HepG2 (cell line): ENCODE data around the gene GJB6. TPM values are rescaled to one million over a fixed set of nuclear protein-coding genes. Genes with fewer than 3 reads are reported as not detected.

Experiments
- ATAC-seq: fragments of 200-7000 bp; cut with Tn5 transposase; 3 replicates; pipeline ENCODE4 v1.9.1; 2020; ENCODE audit warnings: mild to moderate bottlenecking, moderate library complexity
- BruUV-seq: library from RNA; stranded (reverse); fragments of 400-500 nt; replicated peaks from 2 replicates; lab custom pipeline; 2021; lab: Mats Ljungman, UMichigan
- CTCF ChIA-PET: fragments of 300-600 bp; formaldehyde crosslinking; extraction: SDS; loops from one replicate; lab custom pipeline; 2021; ENCODE audit warnings: low total read pairs, inconsistent platforms, low intra/inter-chr PET ratio; lab: Yijun Ruan, JAX
- POLR2A ChIA-PET: fragments of 350-600 bp; sonication (Branson Sonifier 250); formaldehyde crosslinking; loops from one replicate; lab custom pipeline; 2020; ENCODE audit warnings: antibody characterized with exemption, inconsistent platforms; lab: Yijun Ruan, JAX
- DNase-seq: peaks from one replicate; pipeline ENCODE4 v3.0.0-alpha.2; 2015; ENCODE audit warnings: low spot score
- FAIRE-seq: peaks from 3 replicates; lab custom pipeline; 2011; peaks lifted over from hg19 to GRCh38; lab: Jason Lieb, UNC
- H2AFZ ChIP-seq: one replicate; pipeline ENCODE4 v1.6.1; 2011; ENCODE audit warnings: low read length, inconsistent platforms
- H3K27ac ChIP-seq: fragments of 300-600 bp; 3 replicates; pipeline ENCODE4 v1.8.0; 2011; ENCODE audit warnings: mixed run types, mild to moderate bottlenecking, mixed read lengths, low read length, inconsistent platforms; ENCODE audit not compliant: insufficient read depth; ENCODE audit errors: extremely low read length
- H3K27me3 ChIP-seq, 2 experiments: fragments of 200-600 bp in 1 of 2; 2 replicates in 1 of 2; 3 replicates in 1 of 2; pipeline versions ENCODE4 v1.6.0 to v1.8.0; 2011; ENCODE audit warnings: low read length in 2 of 2, mild to moderate bottlenecking in 2 of 2, moderate library complexity in 2 of 2, inconsistent platforms in 1 of 2; ENCODE audit not compliant: insufficient read depth in 2 of 2, control insufficient read depth in 1 of 2
- H3K36me3 ChIP-seq, 2 experiments: fragments of 200-600 bp in 1 of 2; replicated peaks in 1 of 2; 2 replicates in 1 of 2; 3 replicates in 1 of 2; pipeline versions ENCODE4 v1.5.1 to v1.8.0; 2011; ENCODE audit warnings: low read length in 2 of 2, inconsistent platforms in 1 of 2; ENCODE audit not compliant: insufficient read depth in 2 of 2, control insufficient read depth in 1 of 2
- H3K4me1 ChIP-seq: 2 replicates; pipeline ENCODE4 v1.5.1; 2012; ENCODE audit warnings: low read length, inconsistent platforms; ENCODE audit not compliant: insufficient read depth
- H3K4me2 ChIP-seq: 2 replicates; pipeline ENCODE4 v1.6.0; 2011; ENCODE audit warnings: low read depth, low read length, inconsistent platforms
- H3K4me3 ChIP-seq, 3 experiments: fragments of 200-600 bp in 1 of 3; sonication (generic), shearing (Covaris generic) in 1 of 3; replicated peaks in 1 of 3; 2 replicates each; pipeline ENCODE4 v1.5.1; 2011 to 2016; ENCODE audit warnings: low read length in 3 of 3, inconsistent platforms in 2 of 3, low read depth in 2 of 3, mild to moderate bottlenecking in 2 of 3, control low read depth in 1 of 3, mixed read lengths in 1 of 3; ENCODE audit not compliant: insufficient read depth in 1 of 3
- H3K79me2 ChIP-seq: one replicate; pipeline ENCODE4 v1.6.1; 2011; ENCODE audit warnings: low read length, inconsistent platforms; ENCODE audit not compliant: insufficient read depth
- H3K9ac ChIP-seq: 2 replicates; pipeline ENCODE4 v1.6.0; 2011; ENCODE audit warnings: mild to moderate bottlenecking, low read depth, low read length, inconsistent platforms; ENCODE audit not compliant: insufficient read depth
- H3K9me3 ChIP-seq: 2 replicates; pipeline ENCODE4 v1.5.1; 2012; ENCODE audit warnings: mild to moderate bottlenecking, low read length
- H4K20me1 ChIP-seq: 2 replicates; pipeline ENCODE4 v1.6.0; 2011; ENCODE audit warnings: inconsistent platforms, mild to moderate bottlenecking, low read length, moderate library complexity; ENCODE audit not compliant: insufficient read depth
- EHMT2 ChIP-seq: fragments of 200-600 bp; sonication (generic); IDR thresholded peaks from 2 replicates; pipeline ENCODE4 v1.7.0; 2017; ENCODE audit warnings: antibody characterized with exemption, low read depth, low read length, borderline replicate concordance
- GZF1 ChIP-seq: sonication (generic); formaldehyde crosslinking; IDR thresholded peaks from 2 replicates; pipeline ENCODE4 v1.5.1; 2020; ENCODE audit warnings: mild to moderate bottlenecking, missing genetic modification reagents
- HINFP ChIP-seq: sonication (generic); formaldehyde crosslinking; IDR thresholded peaks from 2 replicates; pipeline ENCODE4 v1.4.0; 2020; ENCODE audit warnings: low read depth, mild to moderate bottlenecking, missing genetic modification reagents
- HIVEP1 ChIP-seq: sonication (generic); formaldehyde crosslinking; IDR thresholded peaks from 2 replicates; pipeline ENCODE4 v1.4.0; 2020; ENCODE audit warnings: mild to moderate bottlenecking, missing genetic modification reagents
- KAT8 ChIP-seq: IDR thresholded peaks from 2 replicates; pipeline ENCODE4 v1.6.1; 2016; ENCODE audit warnings: missing genetic modification reagents, missing compliant biosample characterization
- REXO4 ChIP-seq: sonication (generic); formaldehyde crosslinking; IDR thresholded peaks from 2 replicates; pipeline ENCODE4 v1.8.0; 2022; ENCODE audit warnings: missing genetic modification reagents, mild to moderate bottlenecking, borderline replicate concordance
- SIN3A ChIP-seq: IDR thresholded peaks from 2 replicates; pipeline ENCODE4 v1.6.1; 2011; ENCODE audit warnings: low read depth, mild to moderate bottlenecking, control low read depth, low read length, borderline replicate concordance
- TCF12 ChIP-seq, 2 experiments: fragments of 450-650 bp in 1 of 2; sonication (generic) in 1 of 2; formaldehyde crosslinking in 1 of 2; IDR thresholded peaks; 2 replicates each; pipeline versions ENCODE4 v1.6.1 to v1.8.0; 2017 to 2022; ENCODE audit warnings: antibody characterized with exemption in 1 of 2, mild to moderate bottlenecking in 1 of 2, missing genetic modification reagents in 1 of 2, moderate library complexity in 1 of 2
- ZNF121 ChIP-seq: sonication (generic); formaldehyde crosslinking; IDR thresholded peaks from 2 replicates; pipeline ENCODE4 v1.5.0; 2020; ENCODE audit warnings: mild to moderate bottlenecking, missing genetic modification reagents
- ZNF547 ChIP-seq: sonication (generic); formaldehyde crosslinking; IDR thresholded peaks from 2 replicates; pipeline ENCODE4 v1.5.1; 2020; ENCODE audit warnings: mild to moderate bottlenecking, missing genetic modification reagents
- ZNF552 ChIP-seq: sonication (generic); formaldehyde crosslinking; IDR thresholded peaks from 2 replicates; pipeline ENCODE4 v1.9.0; 2022; ENCODE audit warnings: missing genetic modification reagents, mild to moderate bottlenecking, borderline replicate concordance
- ZSCAN12 ChIP-seq: sonication (generic); formaldehyde crosslinking; IDR thresholded peaks from 2 replicates; pipeline ENCODE4 v1.9.0; 2021; ENCODE audit warnings: mild to moderate bottlenecking, missing genetic modification reagents
- ZSCAN22 ChIP-seq: sonication (generic); formaldehyde crosslinking; IDR thresholded peaks from 2 replicates; pipeline ENCODE4 v1.4.0; 2020; ENCODE audit warnings: mild to moderate bottlenecking, missing genetic modification reagents
- WGBS: methylation state at CpG from one replicate; pipeline ENCODE4 v1.1.6; 2017; ENCODE audit warnings: low lambda C conversion rate; 5-methylcytosine and 5-hydroxymethylcytosine counted together
- in situ Hi-C: cut with HindIII; loops from 2 replicates; pipeline ENCODE4 v1.10.0; 2017; ENCODE audit warnings: low pct_unique_long_range_greater_than_20kb; ENCODE audit not compliant: extremely low pct_ligation_motif_present
- intact Hi-C: fragments of 100-400 bp; cut with micrococcal nuclease; formaldehyde crosslinking; loops from one replicate; pipeline ENCODE4 v1.10.0; 2022; ENCODE audit not compliant: unreplicated experiment
- polyA plus RNA-seq, 8 experiments: library from polyadenylated mRNA; depleted of rRNA in 3 of 8; stranded (reverse) in 7 of 8; unstranded in 1 of 8; fragments of >200 nt; fragmentation: Illumina TruSeq in 4 of 8; extraction: Trizol in 4 of 8; gene quantifications; 2 replicates each; pipeline versions ENCODE4 v1.2.1 to v1.2.3, GENCODE V29; 2011 to 2016; ENCODE audit warnings: low read depth in 4 of 8, missing spikeins in 1 of 8, mixed read lengths in 1 of 8; ENCODE audit not compliant: insufficient read depth in 1 of 8
- total RNA-seq, 5 experiments: library from RNA; depleted of rRNA; stranded (reverse); fragments of >200 nt; fragmentation: Illumina TruSeq; extraction: Trizol; gene quantifications; 2 replicates each; pipeline ENCODE4 v1.2.3, GENCODE V29; 2016; ENCODE audit warnings: low read depth in 1 of 5
- TF ChIP-seq, protein P1 (sequence below): sonication (generic); formaldehyde crosslinking; IDR thresholded peaks from 2 replicates; pipeline ENCODE4 v1.5.1; 2020; ENCODE audit warnings: mild to moderate bottlenecking, missing genetic modification reagents, borderline replicate concordance

GJB6 gene
- total and polyA plus RNA-seq, 2 of the 13 experiments (the other 11 are each of a cell fraction or from before 2014, with no cell fraction given), result not detected

- TF ChIP-seq, protein P1, sequence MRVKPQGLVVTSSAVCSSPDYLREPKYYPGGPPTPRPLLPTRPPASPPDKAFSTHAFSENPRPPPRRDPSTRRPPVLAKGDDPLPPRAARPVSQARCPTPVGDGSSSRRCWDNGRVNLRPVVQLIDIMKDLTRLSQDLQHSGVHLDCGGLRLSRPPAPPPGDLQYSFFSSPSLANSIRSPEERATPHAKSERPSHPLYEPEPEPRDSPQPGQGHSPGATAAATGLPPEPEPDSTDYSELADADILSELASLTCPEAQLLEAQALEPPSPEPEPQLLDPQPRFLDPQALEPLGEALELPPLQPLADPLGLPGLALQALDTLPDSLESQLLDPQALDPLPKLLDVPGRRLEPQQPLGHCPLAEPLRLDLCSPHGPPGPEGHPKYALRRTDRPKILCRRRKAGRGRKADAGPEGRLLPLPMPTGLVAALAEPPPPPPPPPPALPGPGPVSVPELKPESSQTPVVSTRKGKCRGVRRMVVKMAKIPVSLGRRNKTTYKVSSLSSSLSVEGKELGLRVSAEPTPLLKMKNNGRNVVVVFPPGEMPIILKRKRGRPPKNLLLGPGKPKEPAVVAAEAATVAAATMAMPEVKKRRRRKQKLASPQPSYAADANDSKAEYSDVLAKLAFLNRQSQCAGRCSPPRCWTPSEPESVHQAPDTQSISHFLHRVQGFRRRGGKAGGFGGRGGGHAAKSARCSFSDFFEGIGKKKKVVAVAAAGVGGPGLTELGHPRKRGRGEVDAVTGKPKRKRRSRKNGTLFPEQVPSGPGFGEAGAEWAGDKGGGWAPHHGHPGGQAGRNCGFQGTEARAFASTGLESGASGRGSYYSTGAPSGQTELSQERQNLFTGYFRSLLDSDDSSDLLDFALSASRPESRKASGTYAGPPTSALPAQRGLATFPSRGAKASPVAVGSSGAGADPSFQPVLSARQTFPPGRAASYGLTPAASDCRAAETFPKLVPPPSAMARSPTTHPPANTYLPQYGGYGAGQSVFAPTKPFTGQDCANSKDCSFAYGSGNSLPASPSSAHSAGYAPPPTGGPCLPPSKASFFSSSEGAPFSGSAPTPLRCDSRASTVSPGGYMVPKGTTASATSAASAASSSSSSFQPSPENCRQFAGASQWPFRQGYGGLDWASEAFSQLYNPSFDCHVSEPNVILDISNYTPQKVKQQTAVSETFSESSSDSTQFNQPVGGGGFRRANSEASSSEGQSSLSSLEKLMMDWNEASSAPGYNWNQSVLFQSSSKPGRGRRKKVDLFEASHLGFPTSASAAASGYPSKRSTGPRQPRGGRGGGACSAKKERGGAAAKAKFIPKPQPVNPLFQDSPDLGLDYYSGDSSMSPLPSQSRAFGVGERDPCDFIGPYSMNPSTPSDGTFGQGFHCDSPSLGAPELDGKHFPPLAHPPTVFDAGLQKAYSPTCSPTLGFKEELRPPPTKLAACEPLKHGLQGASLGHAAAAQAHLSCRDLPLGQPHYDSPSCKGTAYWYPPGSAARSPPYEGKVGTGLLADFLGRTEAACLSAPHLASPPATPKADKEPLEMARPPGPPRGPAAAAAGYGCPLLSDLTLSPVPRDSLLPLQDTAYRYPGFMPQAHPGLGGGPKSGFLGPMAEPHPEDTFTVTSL (CRISPR knock-in tag), result no peak
Measured at GRCh38 chr13:20258208-20258962, 26.3 kb upstream of the GJB6 start (continued).

DNA sequence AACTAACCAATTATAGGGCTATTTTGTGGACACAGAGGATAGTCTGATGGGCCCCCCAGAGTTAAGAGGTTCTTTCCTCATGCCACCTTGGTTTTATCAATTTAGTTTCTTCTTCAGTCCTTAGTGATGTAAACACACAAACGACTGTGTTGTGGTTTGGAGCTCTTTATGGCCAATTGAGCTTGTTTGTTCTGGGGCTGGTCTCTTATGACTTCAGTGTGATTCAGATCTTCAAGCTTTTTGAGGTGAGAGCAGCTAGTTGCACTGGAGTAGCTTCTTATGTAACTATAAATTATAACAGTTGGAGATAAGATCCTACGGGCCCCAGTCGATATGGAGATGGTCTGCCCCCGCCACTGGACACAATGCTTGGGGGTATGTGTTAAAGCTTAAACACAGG lies 22.0 kb upstream of the GJB6 start:
- intact Hi-C loops, result no loop called here
- Histone ChIP-seq H3K4me2 (no peak overlapping the region), H3K79me2 (no peaks in the 10 kb centered on the region), H3K9me3 (no peaks in the 10 kb centered on the region), H3K36me3 (no peaks in the 10 kb centered on the region), H3K4me3 (no peak overlapping the region), H2AFZ (no peak overlapping the region), H3K27me3 (peaks cover 2 to 7% of the 10 kb centered on the region in 2 experiments; a peak in 4 of 5 replicates), H4K20me1 (no peaks in the 10 kb centered on the region), H3K4me1 (peaks cover 14% of the 10 kb centered on the region), H3K9ac (no peak overlapping the region), H3K27ac (no peak overlapping the region)
- POLR2A ChIA-PET, result no interaction called here
- FAIRE-seq (no peak), ATAC-seq (no peak), DNase-seq (no peak)
- in situ Hi-C loops, result no loop called here
- CTCF ChIA-PET, result no interaction called here
- 14% methylated on average over 4 of the region's 4 CpGs for WGBS
- BruUV-seq, result no TSS peak
- TF ChIP-seq KAT8 (CRISPR knock-in tag) (no peak), TCF12 (IDR thresholded peaks at IDR 0.05) (no peak), TCF12 (CRISPR knock-in tag; IDR thresholded peaks at IDR 0.05) (no peak), EHMT2 (no peak), ZSCAN22 (CRISPR knock-in tag) (no peak), ZNF552 (no peak), SIN3A (no peak), HIVEP1 (CRISPR knock-in tag) (no peak), HINFP (no peak), ZNF121 (CRISPR knock-in tag) (no peak), REXO4 (CRISPR knock-in tag) (no peak), ZNF547 (CRISPR knock-in tag) (no peak), GZF1 (CRISPR knock-in tag) (no peak), ZSCAN12 (no peak)
